Measurements from ENCODE around the gene MAP2K3.

- TF ChIP-seq POLR2A (IDR thresholded peaks at IDR 0.05; ENCODE audit: low read depth, low read length) (no peak), MAFK (IDR thresholded peaks at IDR 0.05; ENCODE audit: low read depth, low read length) (no peak), BHLHE40 (IDR thresholded peaks at IDR 0.05; ENCODE audit: low read depth, low read length) (no peak), RFX5 (IDR thresholded peaks at IDR 0.05; ENCODE audit: low read depth, low read length) (no peak)
- TF ChIP-seq, protein P1, sequence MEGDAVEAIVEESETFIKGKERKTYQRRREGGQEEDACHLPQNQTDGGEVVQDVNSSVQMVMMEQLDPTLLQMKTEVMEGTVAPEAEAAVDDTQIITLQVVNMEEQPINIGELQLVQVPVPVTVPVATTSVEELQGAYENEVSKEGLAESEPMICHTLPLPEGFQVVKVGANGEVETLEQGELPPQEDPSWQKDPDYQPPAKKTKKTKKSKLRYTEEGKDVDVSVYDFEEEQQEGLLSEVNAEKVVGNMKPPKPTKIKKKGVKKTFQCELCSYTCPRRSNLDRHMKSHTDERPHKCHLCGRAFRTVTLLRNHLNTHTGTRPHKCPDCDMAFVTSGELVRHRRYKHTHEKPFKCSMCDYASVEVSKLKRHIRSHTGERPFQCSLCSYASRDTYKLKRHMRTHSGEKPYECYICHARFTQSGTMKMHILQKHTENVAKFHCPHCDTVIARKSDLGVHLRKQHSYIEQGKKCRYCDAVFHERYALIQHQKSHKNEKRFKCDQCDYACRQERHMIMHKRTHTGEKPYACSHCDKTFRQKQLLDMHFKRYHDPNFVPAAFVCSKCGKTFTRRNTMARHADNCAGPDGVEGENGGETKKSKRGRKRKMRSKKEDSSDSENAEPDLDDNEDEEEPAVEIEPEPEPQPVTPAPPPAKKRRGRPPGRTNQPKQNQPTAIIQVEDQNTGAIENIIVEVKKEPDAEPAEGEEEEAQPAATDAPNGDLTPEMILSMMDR (conservative IDR thresholded peaks at IDR 0.05; ENCODE audit: low read depth, low read length), result no peak
- TF ChIP-seq, protein P2, sequence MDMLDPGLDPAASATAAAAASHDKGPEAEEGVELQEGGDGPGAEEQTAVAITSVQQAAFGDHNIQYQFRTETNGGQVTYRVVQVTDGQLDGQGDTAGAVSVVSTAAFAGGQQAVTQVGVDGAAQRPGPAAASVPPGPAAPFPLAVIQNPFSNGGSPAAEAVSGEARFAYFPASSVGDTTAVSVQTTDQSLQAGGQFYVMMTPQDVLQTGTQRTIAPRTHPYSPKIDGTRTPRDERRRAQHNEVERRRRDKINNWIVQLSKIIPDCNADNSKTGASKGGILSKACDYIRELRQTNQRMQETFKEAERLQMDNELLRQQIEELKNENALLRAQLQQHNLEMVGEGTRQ (IDR thresholded peaks at IDR 0.05; ENCODE audit: low read depth, low read length), result no peak
Observed at GRCh38 chr17:21240369-21241055, 44.0 kb upstream of the MAP2K3 start.
